ENCODE data around the gene ZCCHC7.
"Not testable (repeated sequence)": the region's sequence is repeated elsewhere in the genome, so short reads cannot be mapped to it uniquely, and the experiment has no call there.

ZCCHC7 gene

DNA sequence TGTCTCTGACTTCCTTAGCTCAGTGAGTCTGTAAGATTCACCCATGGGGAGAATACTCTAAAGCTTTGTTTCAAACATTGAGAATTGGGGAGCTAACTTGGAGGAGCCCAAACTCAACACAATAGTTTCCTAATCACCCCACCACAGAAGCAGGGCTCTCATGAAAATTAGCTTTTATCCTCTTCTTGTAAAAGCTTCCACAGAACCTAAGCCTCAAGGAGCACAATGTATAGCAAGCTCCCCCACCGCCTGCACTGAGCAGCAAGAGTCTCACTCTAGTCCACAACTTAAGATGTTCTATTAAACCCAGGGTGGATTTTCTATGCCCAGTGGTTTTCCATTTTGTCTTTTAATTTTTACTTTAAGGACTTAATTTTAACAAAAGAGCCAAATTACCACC lies 253.2 kb downstream of the ZCCHC7 start:
- no peak for DNase-seq (ENCODE audit: low read depth in 3 of 3)

DNA sequence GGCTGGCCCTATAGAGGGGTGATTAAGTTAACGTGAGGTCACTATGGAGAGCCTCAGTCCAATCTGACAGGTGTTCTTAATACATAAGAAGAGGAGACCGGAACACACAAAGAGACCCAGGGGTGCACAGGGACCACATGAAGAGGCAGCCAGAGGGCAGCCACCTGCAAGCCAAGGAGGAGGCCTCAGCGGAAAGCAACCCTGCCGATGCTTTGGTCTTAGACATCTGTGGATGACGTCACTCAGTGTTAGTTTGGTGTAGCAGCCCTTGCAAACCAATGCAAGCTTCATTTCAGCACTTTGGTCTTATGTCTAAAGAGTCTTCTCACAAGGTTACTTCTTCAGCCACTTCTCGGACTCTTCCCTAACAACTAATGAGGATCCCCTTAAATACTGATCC lies 254.5 kb downstream of the ZCCHC7 start:
- no peak for DNase-seq (ENCODE audit: low read depth in 3 of 3)

DNA sequence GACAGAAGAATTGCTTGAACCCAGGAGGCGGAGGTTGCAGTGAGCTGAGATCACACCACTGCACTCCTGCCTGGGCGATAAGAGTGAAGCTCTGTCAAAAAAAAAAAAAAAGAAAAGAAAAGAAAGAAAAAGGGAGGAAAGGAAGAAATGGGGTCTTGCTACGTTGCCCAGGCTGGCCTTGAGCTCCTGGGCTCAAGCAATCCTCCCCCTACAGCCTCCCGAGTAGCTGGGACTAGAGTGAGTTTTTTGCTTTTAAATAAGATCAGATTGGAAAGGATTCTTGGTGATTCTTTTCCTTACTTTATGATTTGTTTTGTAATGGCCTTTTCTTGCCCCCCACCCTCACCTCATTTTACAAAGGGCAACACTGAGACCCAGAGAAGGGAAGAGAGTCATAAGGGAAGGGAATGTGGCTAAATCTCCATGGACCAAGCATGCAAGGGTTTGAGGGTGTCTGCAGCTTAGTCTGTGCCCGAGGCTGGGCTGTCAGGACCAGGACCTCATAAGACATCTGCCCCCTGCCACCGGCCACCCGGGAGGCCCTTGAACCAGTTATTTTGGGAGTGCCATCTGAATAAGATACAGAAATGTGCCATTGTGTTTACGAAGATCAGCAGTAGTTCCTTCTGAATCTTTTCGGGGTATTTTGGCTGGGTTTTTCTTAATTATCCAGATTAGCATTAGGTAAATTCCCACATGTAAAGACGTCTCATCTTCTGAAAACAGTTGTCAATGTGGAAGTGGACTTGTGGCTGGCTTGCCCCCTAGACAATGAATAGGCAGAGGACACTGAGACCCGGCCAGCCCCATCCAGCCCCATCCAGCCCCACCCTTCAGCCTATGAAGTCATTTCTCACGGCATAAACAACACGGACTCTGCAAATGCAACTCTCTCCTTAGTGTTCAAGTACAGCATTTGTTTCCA lies 257.6 kb downstream of the ZCCHC7 start:
- DNase-seq (ENCODE audit: low read depth in 3 of 3), result no peak

DNA sequence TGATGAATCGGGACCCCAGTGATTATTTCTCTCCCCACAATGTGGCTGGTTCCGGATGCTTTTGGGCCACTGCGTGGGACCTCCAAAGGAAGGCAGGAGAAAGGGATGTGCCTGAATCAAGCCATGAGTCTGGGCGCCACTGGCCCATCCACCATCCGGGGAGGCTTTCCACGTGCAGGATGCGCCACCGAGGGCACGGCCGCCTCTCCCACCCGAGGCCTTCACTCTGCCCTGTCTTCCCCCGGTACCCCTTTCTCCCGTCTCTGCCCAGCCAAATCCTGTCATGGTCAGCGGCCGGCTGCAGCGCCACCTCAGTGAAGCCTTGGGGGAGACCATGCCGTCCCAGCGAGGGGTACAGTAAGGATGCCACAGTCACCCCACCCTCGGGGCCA lies 258.2 kb downstream of the ZCCHC7 start:
- DNase-seq (ENCODE audit: low read depth in 3 of 3), result no peak

DNA sequence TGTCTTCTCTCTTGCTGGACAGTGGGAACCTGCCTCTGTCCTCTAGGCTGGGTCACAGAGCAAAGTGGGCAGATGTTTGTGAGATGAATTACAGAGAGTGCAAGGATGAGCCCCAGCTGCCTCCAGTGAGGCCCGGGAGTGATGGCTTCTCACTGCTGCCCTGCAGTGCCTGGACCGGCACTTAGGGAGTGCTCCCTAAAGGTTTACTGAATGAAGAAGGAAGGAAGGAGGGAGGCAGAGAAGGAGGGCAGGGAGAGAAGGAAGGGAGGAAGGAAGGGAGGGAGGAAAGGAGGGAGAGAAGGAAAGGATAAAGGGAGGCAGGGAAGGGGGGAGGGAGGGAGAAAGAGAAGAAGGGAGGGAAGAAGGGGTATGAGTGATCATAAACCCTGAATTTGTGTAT lies 259.5 kb downstream of the ZCCHC7 start:
- no peak for DNase-seq (ENCODE audit: low read depth in 3 of 3)

DNA sequence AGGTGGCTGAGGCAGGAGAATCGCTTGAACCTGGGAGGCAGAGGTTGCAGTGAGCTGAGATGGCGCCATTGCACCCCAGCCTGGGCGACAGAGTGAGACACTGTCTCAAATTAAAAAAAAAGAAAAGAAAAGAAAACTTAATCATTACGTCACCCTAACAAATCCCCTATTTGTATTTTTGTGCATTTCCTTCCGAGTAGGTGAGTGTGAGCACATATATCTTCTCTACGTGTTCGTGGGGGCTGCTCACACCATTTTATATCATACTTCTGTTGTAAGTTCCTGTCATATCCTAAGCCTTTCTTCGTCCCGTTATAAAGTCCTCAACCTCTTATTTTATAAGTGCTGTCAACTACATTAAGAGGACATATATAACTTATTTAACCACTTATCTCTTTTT lies 260.2 kb downstream of the ZCCHC7 start:
- DNase-seq (ENCODE audit: low read depth in 3 of 3), result no peak

DNA sequence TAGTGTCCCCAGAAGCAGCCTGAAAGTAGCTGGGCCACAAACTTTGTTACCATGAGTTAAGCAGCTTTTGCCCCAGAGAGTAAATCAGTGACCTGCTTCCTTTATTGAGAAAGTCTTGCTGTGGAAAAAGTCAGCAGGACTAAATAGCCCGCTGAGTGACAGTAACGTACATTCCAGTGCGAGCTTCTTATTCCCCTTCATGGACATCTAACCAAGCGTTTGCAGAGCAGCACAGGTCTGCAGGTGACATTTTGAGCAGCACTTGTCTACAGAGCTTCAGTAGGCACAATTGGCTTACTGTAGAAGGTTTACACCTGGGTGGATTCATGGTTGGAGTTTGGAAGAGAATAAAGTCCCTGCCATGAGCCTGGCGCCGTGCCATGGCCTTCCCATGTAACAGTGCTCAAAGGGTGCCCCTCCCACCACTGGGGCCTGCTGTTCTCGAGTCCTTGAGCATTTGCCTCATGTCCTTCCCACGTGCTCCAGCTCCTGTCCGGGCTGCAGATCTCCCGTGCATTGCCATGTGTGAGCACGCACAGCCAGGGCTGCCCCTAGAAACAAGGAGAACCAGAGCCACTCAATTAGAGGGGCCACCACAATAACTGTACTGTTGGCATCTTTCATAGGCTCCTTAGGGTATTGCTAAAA lies 260.8 kb downstream of the ZCCHC7 start:
- no peak for DNase-seq (ENCODE audit: low read depth in 3 of 3)

DNA sequence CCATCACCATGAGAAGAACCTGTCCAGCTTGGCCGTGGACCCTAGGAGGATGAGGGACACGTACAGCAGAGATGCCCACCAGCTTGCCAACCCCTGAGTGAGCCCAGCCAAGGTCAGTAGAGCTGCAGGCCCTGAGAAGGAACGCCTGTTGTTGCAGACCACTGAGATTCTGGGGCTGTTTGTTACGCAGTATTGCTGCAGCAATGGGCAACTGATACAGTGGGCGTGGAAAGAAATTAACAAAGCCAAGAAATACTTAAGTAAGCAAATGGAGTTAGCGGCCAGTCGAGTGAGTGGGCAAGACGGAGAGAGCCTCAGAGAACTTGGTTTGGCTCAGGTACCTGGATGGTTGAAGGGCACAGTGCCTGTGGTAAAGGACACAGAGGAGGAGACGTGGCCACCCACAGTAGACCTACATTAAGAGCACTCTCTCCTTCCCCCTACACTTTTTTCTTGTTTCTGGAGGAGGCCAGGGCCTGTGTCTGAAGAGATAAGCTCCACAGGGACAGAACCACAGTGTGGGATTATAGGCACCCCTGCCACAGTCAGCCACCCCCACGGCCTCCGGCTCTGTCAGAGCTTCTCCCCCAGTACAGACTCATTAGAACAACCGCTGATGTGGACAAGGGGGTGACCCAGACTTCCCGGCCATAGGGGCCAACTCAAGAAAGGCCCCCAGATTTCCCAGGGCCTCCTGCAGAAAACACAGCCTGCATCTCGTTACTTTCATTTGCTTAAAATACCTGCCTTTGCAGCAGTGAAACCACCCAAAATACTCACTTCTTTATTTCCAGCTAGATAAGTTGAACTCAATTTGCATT lies 262.0 kb downstream of the ZCCHC7 start:
- DNase-seq (ENCODE audit: low read depth in 3 of 3), result no peak

DNA sequence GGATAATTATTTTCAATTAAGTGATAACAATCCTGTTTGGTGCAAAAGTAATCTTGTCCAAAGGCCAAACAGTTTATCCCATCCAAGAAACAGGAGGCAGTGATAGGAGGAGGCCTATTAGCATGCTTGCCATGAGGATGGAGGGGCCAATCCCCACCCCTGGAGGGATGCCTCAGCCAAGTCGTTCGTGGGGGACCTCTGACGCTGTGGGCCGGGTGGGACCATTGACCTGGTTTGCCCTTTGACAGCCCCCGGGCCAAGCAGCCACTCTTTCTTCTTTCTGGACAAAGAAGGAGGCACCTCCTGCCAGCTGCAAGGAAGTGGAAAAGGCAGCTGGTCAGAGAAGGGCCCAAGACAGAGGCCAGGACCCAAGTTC lies 262.6 kb downstream of the ZCCHC7 start:
- DNase-seq (ENCODE audit: low read depth in 3 of 3), result no peak

DNA sequence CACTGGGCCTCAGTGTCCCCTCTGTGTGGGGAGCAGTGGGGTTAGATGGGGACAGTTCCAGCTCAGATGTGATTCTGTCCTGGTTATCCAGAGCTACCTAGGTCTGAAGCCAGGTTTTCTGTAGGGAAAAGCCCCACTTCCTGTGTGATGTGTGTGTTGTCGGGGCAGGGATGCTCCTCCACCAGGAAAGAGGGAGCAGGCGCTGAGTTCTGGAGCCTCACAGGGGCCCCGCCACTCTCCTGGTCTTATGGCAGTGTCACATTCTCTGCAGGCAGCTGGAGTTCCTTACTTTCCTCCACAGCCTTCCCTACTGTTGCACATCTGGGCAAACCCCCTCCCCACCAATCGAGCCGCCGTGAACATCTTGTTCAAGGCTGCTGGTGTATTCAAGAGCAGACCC lies 263.0 kb downstream of the ZCCHC7 start:
- DNase-seq (ENCODE audit: low read depth in 3 of 3), result no peak

DNA sequence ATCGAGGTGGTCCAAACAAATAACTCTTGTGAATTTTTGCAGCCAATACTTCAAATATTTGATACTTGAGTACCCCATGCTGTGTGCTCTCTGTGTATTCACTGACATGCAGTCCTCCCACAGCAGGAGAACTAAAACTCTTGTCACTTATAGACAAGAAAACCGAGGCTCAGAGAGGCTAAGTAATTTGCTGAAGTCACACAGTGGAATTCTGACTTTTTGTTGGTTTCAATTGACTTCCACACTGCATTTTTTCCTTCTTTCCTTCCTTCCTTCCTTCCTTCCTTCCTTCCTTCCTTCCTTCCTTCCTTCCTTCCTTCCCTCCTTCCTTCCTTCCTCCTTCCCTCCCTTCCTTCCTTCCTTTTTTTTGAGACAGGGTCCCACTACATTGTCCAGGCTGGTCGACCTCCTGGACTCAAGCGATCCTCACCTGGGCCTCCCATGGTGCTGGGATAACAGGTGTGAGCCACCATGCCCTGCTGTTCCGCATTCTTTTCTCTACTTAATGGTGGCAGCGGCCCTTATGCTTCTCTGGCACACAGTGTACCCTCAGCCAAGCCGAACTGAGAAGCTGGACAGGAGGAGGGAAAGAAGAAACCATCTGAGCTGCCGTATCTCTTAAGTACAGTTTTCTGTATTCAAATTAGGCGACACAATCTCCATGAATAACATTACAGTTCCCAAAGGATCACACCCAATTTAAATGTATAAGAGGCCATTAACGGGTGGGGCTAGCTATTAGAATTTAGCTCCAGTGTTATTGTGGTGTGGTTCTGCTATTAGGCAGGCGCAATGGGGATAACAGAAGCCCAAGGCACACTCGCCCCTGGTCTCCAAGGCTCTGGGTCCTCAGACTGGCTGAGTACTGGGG lies 263.7 kb downstream of the ZCCHC7 start:
- no peak for DNase-seq (ENCODE audit: low read depth in 3 of 3)

DNA sequence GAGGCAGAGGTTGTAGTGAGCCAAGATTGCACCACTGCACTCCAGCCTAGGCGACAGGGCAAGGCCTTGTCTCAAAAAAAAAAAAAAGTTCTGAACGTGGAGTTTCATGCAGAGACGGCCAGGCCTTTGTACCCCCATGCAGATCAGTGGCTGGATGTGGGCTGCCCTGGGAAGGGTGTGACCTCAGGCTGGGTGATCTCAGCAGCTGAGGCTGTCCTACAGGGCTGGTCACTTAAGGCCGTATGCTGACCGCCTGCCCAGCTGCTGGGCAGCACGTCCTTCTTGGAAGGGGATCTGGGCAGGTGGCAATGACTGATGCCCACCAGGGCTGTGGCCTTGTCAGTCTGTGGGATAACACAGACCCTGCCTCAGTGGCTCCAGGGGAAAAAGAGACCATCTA lies 264.9 kb downstream of the ZCCHC7 start:
- no peak for DNase-seq (ENCODE audit: low read depth in 3 of 3)

DNA sequence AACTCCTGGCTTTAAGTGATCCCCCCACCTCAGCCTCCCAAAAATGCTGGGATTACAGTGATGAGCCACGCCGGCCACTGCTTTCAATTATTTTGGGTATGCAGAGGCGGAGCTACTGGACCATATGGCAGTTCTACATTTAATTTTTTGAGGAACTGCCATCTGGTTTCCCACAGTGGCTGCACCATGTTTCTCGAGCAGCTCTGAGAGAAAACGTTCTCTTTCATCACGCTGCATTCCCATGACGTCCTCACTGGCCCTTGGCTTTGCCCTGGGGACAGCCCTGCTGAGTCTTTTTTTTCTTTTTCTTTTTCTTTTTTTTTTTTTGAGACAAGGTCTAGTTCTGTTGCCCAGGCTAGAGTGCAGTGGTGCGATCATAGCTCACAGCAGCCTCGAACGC lies 266.6 kb downstream of the ZCCHC7 start:
- no peak for DNase-seq (ENCODE audit: low read depth in 3 of 3)

DNA sequence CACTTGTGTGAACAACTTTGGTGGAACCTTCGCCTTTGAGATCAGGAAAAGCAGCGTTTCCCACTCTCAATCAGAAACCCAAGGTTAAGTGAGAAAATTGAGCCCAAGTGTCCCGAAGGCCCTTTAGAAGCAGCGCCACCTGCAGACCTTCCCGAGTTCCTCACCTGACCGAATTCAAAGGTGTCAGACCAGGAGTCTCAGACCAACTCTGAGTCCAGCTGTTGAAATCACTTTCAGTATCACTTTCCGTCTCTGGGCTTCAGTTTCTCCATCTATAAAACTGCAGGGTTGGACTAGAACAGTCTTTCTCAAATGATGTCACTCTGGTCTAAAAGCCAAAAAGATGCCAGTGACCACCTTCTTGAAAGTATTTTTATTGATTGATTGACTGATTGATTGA lies 270.4 kb downstream of the ZCCHC7 start:
- DNase-seq (ENCODE audit: low read depth in 3 of 3), result no peak

DNA sequence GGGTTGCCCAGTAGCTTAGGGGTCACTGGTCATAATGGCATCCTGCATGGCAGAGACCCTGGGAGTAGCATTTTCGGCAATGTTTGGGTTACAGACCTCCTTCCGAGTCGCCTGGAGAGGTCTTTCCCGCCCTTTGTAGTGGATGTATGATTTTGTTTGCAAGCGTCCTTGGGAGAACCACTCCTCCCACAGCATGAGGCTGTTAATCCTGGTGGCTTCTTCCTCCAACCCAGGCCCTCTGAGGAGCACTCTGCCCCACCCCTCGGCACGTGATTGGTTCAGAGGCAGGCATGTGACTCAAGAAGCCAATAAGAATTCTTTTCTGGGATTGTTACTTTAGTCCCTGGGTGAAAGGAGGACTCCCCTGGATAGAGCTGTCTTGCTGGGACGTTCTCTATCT lies 271.9 kb downstream of the ZCCHC7 start:
- no peak for DNase-seq (ENCODE audit: low read depth in 3 of 3)

DNA sequence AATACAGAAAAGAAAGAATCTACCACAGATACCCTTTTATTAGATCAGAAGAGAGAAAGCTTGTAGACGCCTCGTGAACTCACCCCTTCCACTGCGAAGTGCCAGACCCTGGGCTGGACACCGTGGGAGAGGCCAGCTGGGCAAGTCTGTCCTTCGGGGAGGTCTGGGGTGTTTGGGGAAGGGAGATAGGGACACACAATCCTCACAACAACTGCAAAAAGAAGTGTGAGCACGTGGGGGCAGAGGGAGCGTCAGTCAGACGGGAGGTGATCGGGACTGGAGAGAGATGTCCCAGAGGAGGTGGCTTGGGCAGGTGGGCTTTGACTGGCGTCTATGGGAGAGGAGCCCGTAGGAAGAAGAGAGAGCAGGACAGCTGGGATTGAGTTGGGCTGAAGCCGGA lies 274.9 kb downstream of the ZCCHC7 start:
- DNase-seq (ENCODE audit: low read depth in 3 of 3), result no peak

DNA sequence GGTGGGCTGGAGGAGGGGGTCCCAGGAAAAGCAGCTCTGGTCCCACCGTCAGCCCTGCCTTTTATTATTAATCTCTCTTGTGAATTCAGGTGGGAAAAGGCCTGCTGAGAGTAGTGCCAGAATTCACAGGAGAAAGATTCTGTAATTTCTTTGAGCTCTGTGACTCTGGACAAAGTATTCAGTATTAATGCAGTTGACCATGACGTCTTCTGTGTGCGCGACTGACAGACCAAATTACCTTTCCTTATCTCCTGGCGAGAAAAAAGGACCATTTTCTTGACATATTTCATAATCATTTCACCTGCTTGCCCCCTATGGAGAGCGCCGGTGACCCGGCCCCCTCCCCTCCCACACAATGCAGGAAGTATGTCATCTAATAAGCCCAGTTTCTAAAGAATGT lies 275.3 kb downstream of the ZCCHC7 start:
- no peak for DNase-seq (ENCODE audit: low read depth in 3 of 3)

DNA sequence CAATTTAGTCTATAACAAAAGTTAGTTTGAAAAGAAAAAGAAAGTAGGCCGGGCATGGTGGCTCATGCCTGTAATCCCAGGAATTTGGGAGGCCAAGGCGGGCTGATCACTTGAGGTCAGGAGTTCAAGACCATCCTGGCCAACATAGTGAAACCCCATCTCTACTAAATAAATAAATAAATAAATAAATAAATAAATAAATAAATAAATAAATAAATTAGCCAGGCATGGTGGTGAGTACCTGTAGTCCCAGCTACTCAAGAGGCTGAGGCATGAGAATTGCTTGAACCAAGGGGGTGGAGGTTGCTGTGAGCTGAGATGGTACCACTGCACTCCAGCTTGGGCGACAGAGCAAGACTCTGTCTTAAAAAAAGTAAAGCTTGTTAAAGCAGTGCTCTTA lies 277.6 kb downstream of the ZCCHC7 start:
- DNase-seq (ENCODE audit: low read depth in 3 of 3), result not testable (repeated sequence)

DNA sequence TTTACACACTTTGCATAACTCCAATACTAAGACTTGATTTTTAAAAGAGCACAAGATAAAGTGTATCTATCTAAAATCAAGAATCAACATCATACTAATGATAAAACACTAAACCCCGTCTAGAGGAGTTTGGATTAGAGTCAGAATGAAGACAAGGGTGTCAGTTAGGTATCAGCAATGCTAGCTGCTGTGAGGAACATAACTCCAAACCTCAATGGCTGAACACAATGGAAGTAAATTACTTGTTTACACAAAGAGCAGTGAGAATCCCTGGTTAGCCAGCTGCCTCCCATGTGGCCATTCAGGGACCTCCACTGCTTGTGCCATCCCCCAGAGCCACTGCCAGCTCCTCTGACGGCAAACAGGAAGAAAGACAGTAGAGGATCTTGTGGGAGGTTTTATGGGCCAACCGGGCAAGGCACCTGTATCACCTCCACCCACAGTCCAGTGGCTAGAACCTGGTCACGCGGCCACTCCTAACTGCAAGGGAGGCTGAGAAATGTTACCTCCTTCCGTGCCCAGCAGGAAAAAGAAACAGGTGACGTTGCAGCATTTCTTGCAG lies 278.2 kb downstream of the ZCCHC7 start:
- no peak for DNase-seq (ENCODE audit: low read depth in 3 of 3)

DNA sequence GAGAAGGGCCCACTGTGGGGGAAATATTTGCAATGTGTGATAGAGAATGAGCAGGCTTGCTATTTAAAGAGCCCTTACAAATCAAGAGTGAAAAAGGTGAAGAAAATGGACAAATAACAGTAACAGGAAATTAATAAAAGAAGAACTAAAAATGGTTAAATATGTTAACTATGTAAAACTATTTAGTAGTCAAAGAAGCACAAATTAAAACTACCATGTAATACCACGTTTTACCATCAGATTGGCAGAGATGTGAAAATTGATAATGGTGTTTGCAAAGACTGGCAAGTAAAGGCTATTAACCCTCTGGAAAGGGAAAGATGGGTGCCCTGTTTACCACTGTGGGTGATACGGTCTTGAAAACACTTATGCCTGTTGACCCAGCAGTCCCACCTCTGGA lies 279.0 kb downstream of the ZCCHC7 start:
- no peak for DNase-seq (ENCODE audit: low read depth in 3 of 3)

DNA sequence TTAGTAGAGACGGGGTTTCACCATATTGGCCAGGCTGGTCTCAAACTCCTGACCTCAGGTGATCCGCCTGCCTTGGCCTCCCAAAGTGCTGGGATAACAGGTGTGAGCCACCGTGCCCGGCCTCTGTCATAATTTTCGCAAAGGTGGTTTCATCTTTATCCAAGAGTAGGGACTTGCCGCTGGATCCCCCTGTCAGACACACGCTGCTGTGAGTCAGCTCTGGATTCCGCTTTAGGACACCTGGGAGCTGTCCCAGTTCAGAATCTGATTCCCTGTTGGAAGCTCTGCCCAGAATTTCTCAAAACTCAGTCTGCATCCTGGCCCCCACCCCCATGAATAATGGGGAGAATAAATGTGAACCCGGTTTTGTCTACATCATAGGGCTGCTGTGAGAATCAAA lies 284.2 kb downstream of the ZCCHC7 start:
- no peak for DNase-seq (ENCODE audit: low read depth in 3 of 3)
